Large intestine (tissue), 3 donors: ENCODE results near the gene TM4SF1. TPM values are rescaled to one million over a fixed set of nuclear protein-coding genes. Genes with fewer than 3 reads are reported as not detected.
A peak's percentile ranks its signal among the peaks of the same experiment; 100 is the strongest.

Experiments
- DNase-seq, 2 donors: peaks; one replicate each; pipeline versions ENCODE4 v3.0.0 to v3.0.0-alpha.2; 2013
- H3K27ac ChIP-seq: one replicate; pipeline ENCODE4 v1.5.1; 2013; ENCODE audit warnings: low read length
- H3K27me3 ChIP-seq: 2 replicates; pipeline ENCODE4 v1.6.1; 2013; ENCODE audit warnings: low read length; ENCODE audit not compliant: control insufficient read depth, insufficient read depth
- H3K36me3 ChIP-seq: 2 replicates; pipeline ENCODE4 v1.6.1; 2013; ENCODE audit warnings: low read length; ENCODE audit not compliant: control insufficient read depth, insufficient read depth
- H3K4me1 ChIP-seq: one replicate; pipeline ENCODE4 v1.6.1; 2013; ENCODE audit warnings: low read length; ENCODE audit not compliant: control insufficient read depth, insufficient read depth
- H3K4me3 ChIP-seq: one replicate; pipeline ENCODE4 v1.5.1; 2013; ENCODE audit warnings: low read length
- H3K9me3 ChIP-seq: one replicate; pipeline ENCODE4 v1.6.1; 2013; ENCODE audit warnings: mild to moderate bottlenecking, low read depth, low read length, moderate library complexity; ENCODE audit not compliant: control insufficient read depth
- WGBS: methylation state at CpG from one replicate; pipeline ENCODE4 v1.1.5; 2013; ENCODE audit warnings: low lambda C conversion rate; ENCODE audit not compliant: insufficient coverage; 5-methylcytosine and 5-hydroxymethylcytosine counted together
- polyA plus RNA-seq: library from polyadenylated mRNA; unstranded; fragments of 120-200 nt; gene quantifications from one replicate; pipeline ENCODE4 v1.2.1, GENCODE V29; 2013

TM4SF1 gene
- polyA plus RNA-seq, 1 donor: 56.9 TPM

DNA sequence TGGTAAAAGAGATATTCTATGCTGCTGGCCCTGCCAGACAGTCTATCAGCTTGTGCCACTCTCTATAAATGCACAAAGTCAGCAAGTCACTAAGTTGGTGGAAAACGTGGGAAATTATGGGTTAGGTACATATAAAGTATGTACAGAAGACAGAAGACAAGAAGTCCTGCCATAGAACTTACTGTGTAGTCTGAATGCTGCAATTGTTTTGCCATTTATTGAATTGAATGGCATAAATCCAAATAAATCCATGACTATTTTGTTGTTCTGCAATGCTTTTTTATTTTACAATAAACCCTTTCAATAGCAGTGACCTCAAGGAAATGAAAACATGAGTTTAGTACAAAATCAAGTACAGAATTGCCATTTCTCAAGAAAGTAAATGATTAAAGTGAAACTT lies 34.1 kb upstream of the TM4SF1 start:
- H3K27ac ChIP-seq: no peak overlapping the region
- H3K4me3 ChIP-seq: no peak overlapping the region
- H3K36me3 ChIP-seq: no peaks in the 10 kb centered on the region
- 83% methylated on average over 1 of the region's 1 CpG for WGBS
- H3K27me3 ChIP-seq: no peaks in the 10 kb centered on the region
- peaks cover 2% of the 10 kb centered on the region for H3K4me1 ChIP-seq
- no peaks in the 10 kb centered on the region for H3K9me3 ChIP-seq
- no peak for DNase-seq

- peaks cover 2% of the 10 kb centered on the region for H3K4me1 ChIP-seq
- no peaks in the 10 kb centered on the region for H3K9me3 ChIP-seq
These were observed 31.9 kb upstream of the TM4SF1 start for GRCh38 chr3:149409351-149409750.

DNA sequence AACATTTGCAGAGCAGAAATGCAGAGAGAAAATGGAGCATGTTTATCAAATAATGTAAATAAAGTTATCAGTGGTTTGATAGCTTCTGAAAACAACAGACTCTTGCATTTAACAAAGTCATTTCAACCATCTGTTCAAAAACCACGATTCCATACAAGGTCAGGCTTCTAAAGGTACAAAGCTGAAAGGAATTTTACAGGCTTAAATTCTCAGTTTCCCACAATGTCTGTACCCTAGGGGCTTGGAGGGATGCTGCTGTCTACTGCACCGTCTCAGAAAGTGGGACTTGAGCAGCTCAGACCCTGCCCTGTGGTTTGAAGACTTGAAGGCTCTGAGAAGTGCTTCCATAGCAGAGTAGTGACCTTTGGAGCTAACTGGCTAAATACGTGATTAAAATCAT lies 30.4 kb upstream of the TM4SF1 start:
- H3K4me1 ChIP-seq: peaks cover 2% of the 10 kb centered on the region
- DNase-seq: peak in 1 of 2 donors; percentile 33
- 13% methylated on average over 1 of the region's 3 CpGs for WGBS

More at GRCh38 chr3:149409351-149409750, 31.9 kb upstream of the TM4SF1 start:
- Histone ChIP-seq H3K27me3 (no peaks in the 10 kb centered on the region), H3K4me3 (no peak overlapping the region), H3K36me3 (no peaks in the 10 kb centered on the region), H3K27ac (no peak overlapping the region)
- WGBS: 100% methylated on average over 1 of the region's 2 CpGs
- no peak for DNase-seq

DNA sequence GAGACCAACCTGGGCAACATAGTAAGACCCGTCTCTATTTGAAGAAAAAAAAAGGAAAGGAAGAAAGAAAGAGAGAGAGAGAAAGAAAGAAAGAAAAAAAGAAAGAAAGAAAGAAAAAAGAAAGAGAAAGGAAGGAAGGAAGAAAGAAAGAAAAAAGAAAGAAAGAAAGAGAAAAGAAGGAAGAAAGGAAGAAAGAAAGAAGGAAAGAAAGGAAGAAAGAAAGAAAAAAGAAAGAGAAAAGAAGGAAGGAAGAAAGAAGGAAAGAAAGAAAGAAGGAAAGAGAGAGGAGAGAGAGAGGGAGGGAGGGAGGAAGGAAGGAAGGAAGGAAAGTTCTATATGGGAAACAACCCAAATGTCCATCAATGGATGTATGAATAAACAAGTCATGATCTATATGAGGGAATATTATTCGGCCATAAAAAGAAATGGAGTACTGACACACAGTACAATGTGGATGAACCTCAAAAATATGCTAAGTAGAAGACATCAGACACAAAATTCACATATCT lies 28.8 kb upstream of the TM4SF1 start:
- H3K9me3 ChIP-seq: no peaks in the 10 kb centered on the region
- H3K4me1 ChIP-seq: peaks cover 2% of the 10 kb centered on the region
- 100% methylated on average over 2 of the region's 2 CpGs for WGBS
- H3K27ac ChIP-seq: no peak overlapping the region
- no peak overlapping the region for H3K4me3 ChIP-seq
- no peaks in the 10 kb centered on the region for H3K27me3 ChIP-seq
- no peak for DNase-seq
- H3K36me3 ChIP-seq: no peaks in the 10 kb centered on the region

More for the DNA sequence above, 30.4 kb upstream of the TM4SF1 start:
- peak overlapping the region; percentile 10 for H3K27ac ChIP-seq
- H3K27me3 ChIP-seq: no peaks in the 10 kb centered on the region
- no peak overlapping the region for H3K4me3 ChIP-seq
- no peaks in the 10 kb centered on the region for H3K36me3 ChIP-seq
- no peaks in the 10 kb centered on the region for H3K9me3 ChIP-seq

GRCh38 chr3:149403443-149403842 lies 26.0 kb upstream of the TM4SF1 start:
- no peak for DNase-seq
- H3K4me1 ChIP-seq: peaks cover 2% of the 10 kb centered on the region
- no peaks in the 10 kb centered on the region for H3K27me3 ChIP-seq
- no peaks in the 10 kb centered on the region for H3K9me3 ChIP-seq
- H3K36me3 ChIP-seq: no peaks in the 10 kb centered on the region
- 100% methylated on average over 2 of the region's 2 CpGs for WGBS
- no peak overlapping the region for H3K4me3 ChIP-seq
- H3K27ac ChIP-seq: no peak overlapping the region

DNA sequence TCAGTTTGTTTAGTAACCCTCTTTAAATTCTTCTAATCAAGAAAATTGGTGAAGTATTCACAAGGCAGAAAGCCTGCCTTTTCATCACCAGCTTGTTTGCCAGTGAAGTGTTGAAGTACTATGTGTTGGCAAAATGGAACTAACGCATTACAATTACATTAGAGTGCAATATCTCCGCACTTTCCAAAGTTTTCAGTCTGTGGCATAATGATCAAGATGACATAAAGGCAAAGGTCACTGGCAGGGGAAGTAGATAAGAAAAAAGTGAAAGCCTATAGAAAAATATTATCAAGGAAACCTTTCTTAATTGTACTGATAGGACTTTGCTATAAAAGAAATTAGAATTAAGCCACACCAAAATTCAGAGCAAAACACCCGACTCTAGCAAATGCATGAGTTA lies 25.0 kb upstream of the TM4SF1 start:
- 75% methylated on average over 1 of the region's 3 CpGs for WGBS
- no peaks in the 10 kb centered on the region for H3K4me1 ChIP-seq

GRCh38 chr3:149401926-149402310 lies 24.5 kb upstream of the TM4SF1 start:
- no peaks in the 10 kb centered on the region for H3K36me3 ChIP-seq
- no CpG with 5 or more reads among the region's 2 CpGs for WGBS
- H3K4me3 ChIP-seq: no peak overlapping the region
- H3K27me3 ChIP-seq: no peaks in the 10 kb centered on the region
- no peaks in the 10 kb centered on the region for H3K4me1 ChIP-seq
- no peak for DNase-seq
- H3K9me3 ChIP-seq: no peaks in the 10 kb centered on the region
- no peak overlapping the region for H3K27ac ChIP-seq

More for the DNA sequence above, 25.0 kb upstream of the TM4SF1 start:
- Histone ChIP-seq H3K9me3 (no peaks in the 10 kb centered on the region), H3K27me3 (no peaks in the 10 kb centered on the region), H3K36me3 (no peaks in the 10 kb centered on the region), H3K4me3 (no peak overlapping the region), H3K27ac (no peak overlapping the region)
- no peak for DNase-seq

- H3K4me3 ChIP-seq: no peak overlapping the region
- H3K27me3 ChIP-seq: no peaks in the 10 kb centered on the region
- peak in 1 of 2 donors; percentile 57 for DNase-seq
- no peak overlapping the region for H3K27ac ChIP-seq
- no peaks in the 10 kb centered on the region for H3K36me3 ChIP-seq
- WGBS: 31% methylated on average over 2 of the region's 3 CpGs
- no peaks in the 10 kb centered on the region for H3K9me3 ChIP-seq
- no peaks in the 10 kb centered on the region for H3K4me1 ChIP-seq
These were observed 23.9 kb upstream of the TM4SF1 start for GRCh38 chr3:149401212-149401925.

DNA sequence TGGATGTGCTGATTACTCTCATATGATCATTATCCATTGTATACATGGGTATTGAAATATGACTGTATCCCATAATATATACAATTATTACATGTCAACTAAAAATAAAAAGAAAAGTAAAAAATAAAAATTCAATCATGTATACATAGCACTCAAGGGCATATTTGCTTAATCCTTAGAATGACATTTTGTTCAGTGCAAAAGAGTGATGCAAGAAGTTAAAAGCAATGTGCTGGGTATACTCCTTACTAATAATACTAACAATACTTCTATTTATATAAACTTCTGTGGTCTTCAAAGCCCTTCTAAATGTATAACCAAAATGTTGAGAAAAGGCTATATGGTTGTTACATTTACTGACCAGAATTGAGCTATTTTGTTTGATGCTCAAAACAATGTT lies 23.2 kb upstream of the TM4SF1 start:
- no peak overlapping the region for H3K27ac ChIP-seq

GRCh38 chr3:149398296-149398695 lies 20.8 kb upstream of the TM4SF1 start:
- Histone ChIP-seq H3K9me3 (no peaks in the 10 kb centered on the region), H3K27me3 (no peaks in the 10 kb centered on the region), H3K4me3 (no peak overlapping the region), H3K27ac (no peak overlapping the region), H3K36me3 (no peaks in the 10 kb centered on the region), H3K4me1 (no peaks in the 10 kb centered on the region)
- no peak for DNase-seq
- no CpG with 5 or more reads among the region's 1 CpG for WGBS

More for the DNA sequence above, 23.2 kb upstream of the TM4SF1 start:
- no peak overlapping the region for H3K4me3 ChIP-seq
- no peaks in the 10 kb centered on the region for H3K9me3 ChIP-seq
- no peaks in the 10 kb centered on the region for H3K36me3 ChIP-seq
- no peak for DNase-seq
- H3K4me1 ChIP-seq: no peaks in the 10 kb centered on the region
- no peaks in the 10 kb centered on the region for H3K27me3 ChIP-seq

- WGBS: 100% methylated on average over 1 of the region's 3 CpGs
- no peak for DNase-seq
- no peaks in the 10 kb centered on the region for H3K9me3 ChIP-seq
These were observed 20.1 kb upstream of the TM4SF1 start for GRCh38 chr3:149397528-149397927.

More at GRCh38 chr3:149397528-149397927, 20.1 kb upstream of the TM4SF1 start:
- H3K36me3 ChIP-seq: no peaks in the 10 kb centered on the region
- H3K27ac ChIP-seq: no peak overlapping the region
- H3K4me1 ChIP-seq: no peaks in the 10 kb centered on the region
- no peaks in the 10 kb centered on the region for H3K27me3 ChIP-seq
- no peak overlapping the region for H3K4me3 ChIP-seq
